Dendritic cell treated with granulocyte-macrophage colony-stimulating factor and Interleukin-4, amounts not matched to agents 40 ng/mL and 50 ng/mL, for 4 days (primary cell): ENCODE data around the gene RNF125.

Experiments
- H3K27ac Mint-ChIP-seq: one replicate; pipeline ENCODE4 v1.8.0; 2022; ENCODE audit warnings: mild to moderate bottlenecking, mixed read lengths
- H3K27me3 Mint-ChIP-seq: one replicate; pipeline ENCODE4 v1.8.0; 2022; ENCODE audit warnings: mild to moderate bottlenecking, mixed read lengths
- H3K36me3 Mint-ChIP-seq: one replicate; pipeline ENCODE4 v1.8.0; 2022; ENCODE audit warnings: low read depth, mixed read lengths
- H3K4me1 Mint-ChIP-seq: one replicate; pipeline ENCODE4 v1.8.0; 2022; ENCODE audit warnings: low read depth, mixed read lengths
- H3K4me3 Mint-ChIP-seq: one replicate; pipeline ENCODE4 v1.8.0; 2022; ENCODE audit warnings: mild to moderate bottlenecking, moderate library complexity, mixed read lengths
- H3K9me3 Mint-ChIP-seq: one replicate; pipeline ENCODE4 v1.8.0; 2022; ENCODE audit warnings: mixed read lengths
- intact Hi-C: fragments of 100-400 bp; cut with micrococcal nuclease; formaldehyde crosslinking; loops from one replicate; pipeline ENCODE4 v1.15.0; 2022

Gene RNF125

DNA sequence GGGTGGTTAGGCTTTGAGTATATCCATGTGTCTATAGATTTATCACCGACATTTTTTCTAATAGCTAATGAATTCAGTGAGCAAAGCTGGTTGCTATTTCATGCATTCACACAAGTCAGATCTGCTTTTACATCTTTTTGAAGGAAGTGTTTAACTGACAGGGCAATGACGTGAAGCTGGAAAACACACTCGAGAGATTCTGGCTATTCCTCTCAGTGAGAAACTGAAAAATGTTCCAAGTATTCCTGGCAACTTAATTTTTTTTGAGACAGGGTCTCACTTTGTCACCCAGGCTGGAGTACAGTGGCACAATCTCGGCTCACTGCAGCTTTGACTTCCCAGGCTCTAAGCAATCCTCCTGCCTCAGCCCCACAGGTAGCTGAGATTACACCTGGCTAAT, 94.2 kb downstream of the RNF125 start:
- H3K4me1 Mint-ChIP-seq = peaks cover 14% of the 10 kb centered on the region
- no peak overlapping the region for H3K4me3 Mint-ChIP-seq
- H3K27me3 Mint-ChIP-seq = no peaks in the 10 kb centered on the region
- H3K36me3 Mint-ChIP-seq = peaks cover 64% of the 10 kb centered on the region
- intact Hi-C loops = no loop called here
- H3K9me3 Mint-ChIP-seq = no peaks in the 10 kb centered on the region
- no peak overlapping the region for H3K27ac Mint-ChIP-seq

DNA sequence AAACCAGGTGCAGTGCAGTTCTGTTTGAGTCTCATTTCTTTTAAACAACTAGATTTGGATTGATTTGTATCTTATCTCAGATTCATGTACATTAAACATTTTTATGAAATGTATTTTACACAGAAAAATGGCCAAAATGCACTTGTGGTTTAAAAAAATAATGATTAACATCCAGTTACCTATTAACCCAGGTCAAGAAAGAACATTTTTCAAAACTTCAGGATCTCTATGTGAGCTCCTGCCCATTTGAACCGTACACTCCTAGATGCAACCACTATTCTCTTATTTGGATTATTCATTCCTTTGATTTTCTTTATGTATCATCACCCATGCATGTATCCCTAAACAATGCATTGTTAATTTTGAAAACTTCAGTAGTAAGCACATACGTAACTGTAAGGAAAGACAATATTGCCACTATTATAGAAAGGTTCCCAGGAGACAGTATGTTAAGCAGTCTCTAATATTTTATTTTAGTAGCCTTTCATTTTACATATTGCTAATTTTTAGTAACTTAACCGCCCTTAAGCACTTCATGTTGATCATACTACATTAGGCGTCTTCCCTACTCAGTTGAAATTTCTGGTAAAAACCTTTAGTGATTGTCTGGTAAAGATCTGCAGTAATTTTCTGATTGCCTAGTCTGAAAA, 95.8 kb downstream of the RNF125 start:
- peaks cover 14% of the 10 kb centered on the region for H3K4me1 Mint-ChIP-seq
- H3K4me3 Mint-ChIP-seq = no peak overlapping the region
- peaks cover 72% of the 10 kb centered on the region for H3K36me3 Mint-ChIP-seq
- no peaks in the 10 kb centered on the region for H3K9me3 Mint-ChIP-seq
- H3K27me3 Mint-ChIP-seq = no peaks in the 10 kb centered on the region
- intact Hi-C loops = no loop called here
- H3K27ac Mint-ChIP-seq = no peak overlapping the region

DNA sequence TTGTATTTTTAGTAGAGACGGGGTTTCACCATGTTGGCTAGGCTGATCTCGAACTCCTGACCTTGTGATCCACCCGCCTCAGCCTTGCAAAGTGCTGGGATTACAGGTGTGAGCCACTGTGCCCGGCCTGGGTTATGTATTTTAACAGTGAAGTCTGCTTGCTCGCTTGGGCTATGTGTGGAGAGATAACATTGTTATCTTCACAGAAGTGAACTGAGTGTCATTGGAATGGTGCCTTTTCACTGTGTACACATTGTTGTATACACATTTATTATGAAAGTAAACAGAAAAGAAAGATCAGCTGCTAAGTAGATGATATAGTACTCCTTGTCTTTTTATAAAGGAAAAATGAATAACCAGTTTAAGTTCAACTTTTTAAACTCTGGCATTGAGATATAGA, 103.4 kb downstream of the RNF125 start:
- Mint-ChIP-seq H3K27me3 (no peaks in the 10 kb centered on the region), H3K4me3 (no peak overlapping the region), H3K9me3 (no peaks in the 10 kb centered on the region), H3K36me3 (peaks cover 73% of the 10 kb centered on the region), H3K27ac (no peak overlapping the region), H3K4me1 (no peaks in the 10 kb centered on the region)
- intact Hi-C loops = loop anchor here (10.0 kb wide), 1 partner anchor 257 kb away; no protein-coding TSS in a partner anchor
